Colonic mucosa (tissue), 4 donors: ENCODE results near the gene PALS2. TPM values are rescaled to one million over a fixed set of nuclear protein-coding genes. Genes with fewer than 3 reads are reported as not detected.

Source experiments
- DNase-seq: peaks from one replicate; pipeline ENCODE4 v3.0.0-alpha.2; 2020
- H3K27ac ChIP-seq: fragments of 200-600 bp; one replicate; pipeline ENCODE4 v1.8.0; 2021
- H3K27me3 ChIP-seq: fragments of 200-600 bp; one replicate; pipeline ENCODE4 v1.8.0; 2021
- H3K36me3 ChIP-seq: fragments of 200-600 bp; one replicate; pipeline ENCODE4 v1.8.0; 2021
- H3K4me1 ChIP-seq: fragments of 200-600 bp; one replicate; pipeline ENCODE4 v1.8.0; 2021; ENCODE audit warnings: mild to moderate bottlenecking
- H3K4me3 ChIP-seq: fragments of 200-600 bp; one replicate; pipeline ENCODE4 v1.8.0; 2021
- H3K9ac ChIP-seq, 2 donors: one replicate each; pipeline ENCODE4 v1.7.0; 2013; ENCODE audit warnings: control low read depth in 2 of 2, low read depth in 2 of 2, low read length in 2 of 2
- H3K9me3 ChIP-seq: fragments of 200-600 bp; one replicate; pipeline ENCODE4 v1.8.0; 2021
- intact Hi-C: fragments of 100-400 bp; cut with DNase I; formaldehyde crosslinking; loops from one replicate; pipeline ENCODE4 v1.14.1; 2022
- total RNA-seq, 2 donors: library from RNA; stranded (reverse); fragmentation: NEBNext Ultra II Directional in 1 of 2; extraction: Animal tissue kit (Norgen Biotek cat#: 25700) in 1 of 2; gene quantifications; one replicate each; pipeline ENCODE4 v1.2.1, GENCODE V29; 2021
- TF ChIP-seq, protein P1 (sequence below): fragments of 200-600 bp; IDR thresholded peaks from one replicate; pipeline ENCODE4 v1.8.0; 2022; ENCODE audit warnings: antibody characterized with exemption, mild to moderate bottlenecking
- donor health status: healthy.
- donor health status: DM: no; HTN: no; CAD: no.
- donor health status: DM: no; HTN: no; CAD: no.

PALS2 gene
- total RNA-seq, 2 donors from 2014 or later = 6.6 to 6.7 TPM

DNA sequence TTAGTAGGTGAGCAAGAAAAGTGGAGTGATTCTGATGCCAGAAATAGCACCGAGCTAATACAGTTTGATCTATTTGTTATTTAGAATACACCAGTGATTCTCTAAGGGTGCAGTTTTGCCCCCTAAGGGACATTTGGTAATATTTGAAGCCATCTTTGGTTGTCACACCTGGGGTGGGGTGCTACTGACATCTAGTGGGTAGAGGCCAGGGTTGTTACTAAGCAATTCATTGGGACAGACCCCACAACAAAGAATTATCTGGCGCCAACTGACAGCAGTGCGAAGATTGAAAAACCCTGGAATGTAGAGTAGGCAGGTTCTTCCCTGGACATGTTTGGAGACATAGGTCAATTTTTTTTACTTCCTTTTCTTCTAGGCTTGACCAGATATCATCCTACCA is 14.6 kb downstream of the PALS2 start:
- Histone ChIP-seq H3K27me3 (no peaks in the 10 kb centered on the region), H3K9me3 (no peaks in the 10 kb centered on the region), H3K4me1 (no peaks in the 10 kb centered on the region), H3K9ac (no peak overlapping the region), H3K36me3 (no peaks in the 10 kb centered on the region), H3K27ac (no peak overlapping the region), H3K4me3 (no peak overlapping the region)
- intact Hi-C loops = no loop called here
- DNase-seq = no peak
- TF ChIP-seq, protein P1, sequence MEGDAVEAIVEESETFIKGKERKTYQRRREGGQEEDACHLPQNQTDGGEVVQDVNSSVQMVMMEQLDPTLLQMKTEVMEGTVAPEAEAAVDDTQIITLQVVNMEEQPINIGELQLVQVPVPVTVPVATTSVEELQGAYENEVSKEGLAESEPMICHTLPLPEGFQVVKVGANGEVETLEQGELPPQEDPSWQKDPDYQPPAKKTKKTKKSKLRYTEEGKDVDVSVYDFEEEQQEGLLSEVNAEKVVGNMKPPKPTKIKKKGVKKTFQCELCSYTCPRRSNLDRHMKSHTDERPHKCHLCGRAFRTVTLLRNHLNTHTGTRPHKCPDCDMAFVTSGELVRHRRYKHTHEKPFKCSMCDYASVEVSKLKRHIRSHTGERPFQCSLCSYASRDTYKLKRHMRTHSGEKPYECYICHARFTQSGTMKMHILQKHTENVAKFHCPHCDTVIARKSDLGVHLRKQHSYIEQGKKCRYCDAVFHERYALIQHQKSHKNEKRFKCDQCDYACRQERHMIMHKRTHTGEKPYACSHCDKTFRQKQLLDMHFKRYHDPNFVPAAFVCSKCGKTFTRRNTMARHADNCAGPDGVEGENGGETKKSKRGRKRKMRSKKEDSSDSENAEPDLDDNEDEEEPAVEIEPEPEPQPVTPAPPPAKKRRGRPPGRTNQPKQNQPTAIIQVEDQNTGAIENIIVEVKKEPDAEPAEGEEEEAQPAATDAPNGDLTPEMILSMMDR = peak; percentile 15

DNA sequence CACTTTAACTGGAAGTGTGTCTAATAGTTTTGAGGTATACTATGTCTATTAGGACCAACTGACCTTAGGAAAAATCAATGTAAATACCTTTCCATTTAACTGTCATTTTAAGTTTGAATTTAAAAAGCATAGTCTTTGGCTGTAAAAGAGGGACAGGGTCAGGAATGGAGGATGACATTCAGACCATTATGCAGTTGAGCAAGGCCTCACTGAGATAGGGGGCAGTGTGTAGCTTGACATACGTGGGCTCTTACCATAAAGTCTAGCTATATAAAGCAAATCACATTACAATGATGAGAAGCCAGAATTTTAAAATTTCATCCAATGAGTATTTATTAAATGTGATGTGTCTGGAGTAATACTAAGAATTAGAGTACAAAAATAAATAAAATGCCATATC is 17.9 kb downstream of the PALS2 start:
- DNase-seq = no peak
- Histone ChIP-seq H3K27ac (no peak overlapping the region), H3K9ac (no peak overlapping the region), H3K27me3 (no peaks in the 10 kb centered on the region), H3K9me3 (no peaks in the 10 kb centered on the region), H3K36me3 (no peaks in the 10 kb centered on the region), H3K4me1 (no peaks in the 10 kb centered on the region), H3K4me3 (no peak overlapping the region)
- intact Hi-C loops = no loop called here
- TF ChIP-seq, protein P1 = no peak

DNA sequence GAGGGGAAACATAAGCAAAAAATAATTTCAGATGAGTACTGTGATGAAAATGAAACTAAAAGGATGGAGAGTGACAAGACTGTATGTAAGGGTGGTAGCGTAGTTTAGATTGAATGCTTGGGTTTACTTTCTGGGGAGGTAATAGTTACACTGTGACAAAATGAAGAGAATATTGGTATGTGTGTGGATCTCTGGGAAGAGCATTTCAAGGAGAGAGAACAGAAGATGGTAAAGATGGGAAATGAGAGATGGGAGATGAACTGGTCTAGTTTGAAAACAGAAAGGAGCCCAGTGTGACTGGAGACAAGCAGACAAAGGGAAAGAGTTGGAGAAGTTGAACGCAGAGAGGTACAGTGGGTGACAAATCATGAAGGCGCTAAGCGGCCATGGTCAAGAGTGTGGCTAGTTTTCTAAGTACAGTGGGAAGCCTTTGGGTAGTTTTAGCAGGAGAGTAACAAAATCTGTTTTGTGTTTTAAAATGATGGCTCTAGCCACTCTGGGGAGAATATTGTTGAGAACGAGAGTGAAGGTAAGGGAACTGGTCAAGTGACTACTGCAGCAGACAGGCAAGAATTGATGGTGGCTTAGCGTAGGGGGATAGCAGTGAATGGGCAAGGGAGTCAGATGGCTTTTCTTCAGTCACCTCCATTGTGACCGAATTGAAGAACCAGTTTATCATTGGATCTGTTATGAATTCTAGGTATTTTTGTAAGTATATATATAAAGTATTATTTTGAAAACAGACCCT is 22.6 kb downstream of the PALS2 start:
- H3K27ac ChIP-seq = no peak overlapping the region

DNA sequence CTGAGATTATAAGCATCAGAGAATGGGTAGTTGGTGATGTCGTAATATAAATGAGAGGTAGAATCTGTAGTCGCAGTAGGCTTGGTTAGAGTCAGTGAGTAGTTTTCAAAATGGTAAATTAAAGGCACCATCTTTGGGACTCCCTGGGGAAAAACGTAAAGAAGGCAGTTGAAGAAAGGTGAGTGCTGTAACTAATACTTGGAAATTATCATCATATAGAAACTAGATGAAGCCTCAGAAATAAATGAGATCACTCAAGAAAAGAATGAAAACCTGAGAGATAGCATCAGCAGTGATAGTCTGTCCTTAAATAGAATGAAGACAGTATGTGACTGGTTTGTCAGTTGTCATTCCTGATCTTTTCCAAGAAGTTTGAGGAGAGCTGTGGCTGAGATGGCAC is 23.8 kb downstream of the PALS2 start:
- no peaks in the 10 kb centered on the region for H3K36me3 ChIP-seq
- H3K27me3 ChIP-seq = no peaks in the 10 kb centered on the region
- H3K4me3 ChIP-seq = no peak overlapping the region
- H3K9me3 ChIP-seq = no peaks in the 10 kb centered on the region
- intact Hi-C loops = no loop called here
- TF ChIP-seq, protein P1 = no peak
- H3K27ac ChIP-seq = no peak overlapping the region
- no peak overlapping the region for H3K9ac ChIP-seq
- no peak for DNase-seq
- no peaks in the 10 kb centered on the region for H3K4me1 ChIP-seq

More for the DNA sequence above, 22.6 kb downstream of the PALS2 start:
- TF ChIP-seq, protein P1 = no peak
- H3K4me1 ChIP-seq = no peaks in the 10 kb centered on the region
- H3K36me3 ChIP-seq = no peaks in the 10 kb centered on the region
- no peaks in the 10 kb centered on the region for H3K27me3 ChIP-seq
- DNase-seq = no peak
- H3K4me3 ChIP-seq = no peak overlapping the region
- no peak overlapping the region for H3K9ac ChIP-seq
- intact Hi-C loops = no loop called here
- H3K9me3 ChIP-seq = no peaks in the 10 kb centered on the region

DNA sequence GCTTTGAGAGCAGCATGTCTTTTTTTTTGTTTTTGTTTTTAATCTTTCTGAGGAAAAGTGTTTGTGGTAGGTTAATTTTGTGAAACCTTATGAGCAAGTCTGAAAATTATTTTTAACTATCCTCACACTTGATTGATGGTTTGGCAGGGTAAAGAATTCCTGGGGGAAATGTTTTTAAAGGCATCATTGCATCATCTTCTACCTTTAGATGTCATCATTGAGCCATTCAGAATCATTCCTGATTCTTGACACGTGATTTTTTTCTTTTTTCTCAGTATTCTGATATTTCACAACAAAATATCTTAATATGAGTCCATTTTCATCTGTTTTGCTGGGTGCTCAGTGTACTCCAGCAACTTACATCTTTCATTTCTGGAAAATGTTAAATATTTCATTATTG is 28.3 kb downstream of the PALS2 start:
- TF ChIP-seq, protein P1 = no peak
- Histone ChIP-seq H3K9ac (no peak overlapping the region), H3K27ac (no peak overlapping the region), H3K9me3 (no peaks in the 10 kb centered on the region), H3K36me3 (no peaks in the 10 kb centered on the region), H3K4me1 (no peaks in the 10 kb centered on the region), H3K27me3 (no peaks in the 10 kb centered on the region), H3K4me3 (no peak overlapping the region)
- intact Hi-C loops = no loop called here
- DNase-seq = no peak
